Measurements from ENCODE around the gene USP34. TPM values are rescaled to one million over a fixed set of nuclear protein-coding genes. Genes with fewer than 3 reads are reported as not detected.
A peak's percentile ranks its signal among the peaks of the same experiment; 100 is the strongest.
"Not testable (repeated sequence)": the region's sequence is repeated elsewhere in the genome, so short reads cannot be mapped to it uniquely, and the experiment has no call there.

The USP34 gene
- total RNA-seq, 2 donors from 2014 or later: 92.3 to 125 TPM

GRCh38 chr2:61196671-61197070 is 274.2 kb downstream of the USP34 start:
- Mint-ChIP-seq H3K4me3 (no peak overlapping the region), H3K27me3 (no peaks in the 10 kb centered on the region)
- no peak for ATAC-seq

GRCh38 chr2:61194646-61195045 is 276.2 kb downstream of the USP34 start:
- not testable (repeated sequence) for H3K4me3 Mint-ChIP-seq; ATAC-seq; H3K9me3 Mint-ChIP-seq; H3K27me3 Mint-ChIP-seq; DNase-seq (ENCODE audit: low spot score)
- Mint-ChIP-seq H3K27ac (peak overlapping the region; percentile 33 to 49), H3K4me1 (ENCODE audit: low read depth in 2 of 2) (peaks cover 16 to 18% of the 10 kb centered on the region in 2 donors), H3K36me3 (peaks cover 13% of the 10 kb centered on the region)

More at GRCh38 chr2:61196671-61197070, 274.2 kb downstream of the USP34 start:
- peak overlapping the region in 1 of 2 donors; percentile 37 for H3K27ac Mint-ChIP-seq
- H3K36me3 Mint-ChIP-seq: peaks cover 1% of the 10 kb centered on the region
- no peaks in the 10 kb centered on the region for H3K9me3 Mint-ChIP-seq
- DNase-seq (ENCODE audit: low spot score): no peak
- peaks cover 11 to 12% of the 10 kb centered on the region in 2 donors for H3K4me1 Mint-ChIP-seq (ENCODE audit: low read depth in 2 of 2)

GRCh38 chr2:61193670-61194561 is 277.0 kb downstream of the USP34 start:
- ATAC-seq (peak; percentile 89 to 90), DNase-seq (ENCODE audit: low spot score) (no peak)
- Mint-ChIP-seq H3K4me3 (peak overlapping the region; percentile 5), H3K4me1 (ENCODE audit: low read depth in 2 of 2) (peaks cover 16 to 19% of the 10 kb centered on the region in 2 donors), H3K9me3 (no peaks in the 10 kb centered on the region), H3K36me3 (peaks cover 13% of the 10 kb centered on the region), H3K27me3 (no peaks in the 10 kb centered on the region), H3K27ac (peak overlapping the region; percentile 33 to 49)

GRCh38 chr2:61187085-61187484 is 283.8 kb downstream of the USP34 start:
- Mint-ChIP-seq H3K4me3 (no peak overlapping the region), H3K4me1 (ENCODE audit: low read depth in 2 of 2) (peaks cover 29 to 35% of the 10 kb centered on the region in 2 donors), H3K27me3 (no peaks in the 10 kb centered on the region), H3K9me3 (no peaks in the 10 kb centered on the region), H3K36me3 (peaks cover 67% of the 10 kb centered on the region), H3K27ac (no peak overlapping the region)
- no peak for ATAC-seq
- DNase-seq (ENCODE audit: low spot score): no peak

GRCh38 chr2:61185231-61185728 is 285.6 kb downstream of the USP34 start:
- ATAC-seq (no peak), DNase-seq (ENCODE audit: low spot score) (no peak)

GRCh38 chr2:61184263-61184662 is 286.6 kb downstream of the USP34 start:
- Mint-ChIP-seq H3K36me3 (peaks cover 71% of the 10 kb centered on the region), H3K9me3 (no peaks in the 10 kb centered on the region), H3K27ac (no peak overlapping the region), H3K4me1 (ENCODE audit: low read depth in 2 of 2) (peaks cover 42 to 55% of the 10 kb centered on the region in 2 donors), H3K27me3 (no peaks in the 10 kb centered on the region), H3K4me3 (no peak overlapping the region)
- DNase-seq (ENCODE audit: low spot score): no peak
- ATAC-seq: no peak

More at GRCh38 chr2:61185231-61185728, 285.6 kb downstream of the USP34 start:
- H3K27ac Mint-ChIP-seq: peak overlapping the region; percentile 12 to 19
- peaks cover 66% of the 10 kb centered on the region for H3K36me3 Mint-ChIP-seq
- H3K27me3 Mint-ChIP-seq: no peaks in the 10 kb centered on the region
- no peaks in the 10 kb centered on the region for H3K9me3 Mint-ChIP-seq
- no peak overlapping the region for H3K4me3 Mint-ChIP-seq
- H3K4me1 Mint-ChIP-seq (ENCODE audit: low read depth in 2 of 2): peaks cover 37 to 45% of the 10 kb centered on the region in 2 donors

GRCh38 chr2:61183795-61184194 is 287.1 kb downstream of the USP34 start:
- no peak overlapping the region for H3K4me3 Mint-ChIP-seq
- H3K4me1 Mint-ChIP-seq (ENCODE audit: low read depth in 2 of 2): peaks cover 47 to 60% of the 10 kb centered on the region in 2 donors
- no peaks in the 10 kb centered on the region for H3K9me3 Mint-ChIP-seq
- no peak overlapping the region for H3K27ac Mint-ChIP-seq
- no peak for ATAC-seq
- H3K27me3 Mint-ChIP-seq: no peaks in the 10 kb centered on the region
- DNase-seq (ENCODE audit: low spot score): no peak
- peaks cover 70% of the 10 kb centered on the region for H3K36me3 Mint-ChIP-seq

GRCh38 chr2:61182059-61182383 is 288.9 kb downstream of the USP34 start:
- Mint-ChIP-seq H3K4me3 (peak overlapping the region; percentile 79), H3K27me3 (no peaks in the 10 kb centered on the region), H3K9me3 (no peaks in the 10 kb centered on the region), H3K36me3 (peaks cover 57% of the 10 kb centered on the region), H3K4me1 (ENCODE audit: low read depth in 2 of 2) (peaks cover 54 to 67% of the 10 kb centered on the region in 2 donors), H3K27ac (peak overlapping the region; percentile 73 to 76)
- ATAC-seq (no peak), DNase-seq (ENCODE audit: low spot score) (no peak)

- no peak for ATAC-seq
- peaks cover 53% of the 10 kb centered on the region for H3K36me3 Mint-ChIP-seq
- no peaks in the 10 kb centered on the region for H3K9me3 Mint-ChIP-seq
- peak overlapping the region; percentile 79 for H3K4me3 Mint-ChIP-seq
- H3K4me1 Mint-ChIP-seq (ENCODE audit: low read depth in 2 of 2): peaks cover 57 to 69% of the 10 kb centered on the region in 2 donors
- peak overlapping the region; percentile 73 to 76 for H3K27ac Mint-ChIP-seq
- no peaks in the 10 kb centered on the region for H3K27me3 Mint-ChIP-seq
- no peak for DNase-seq (ENCODE audit: low spot score)
Measured at GRCh38 chr2:61181382-61182058, 289.4 kb downstream of the USP34 start.

- Mint-ChIP-seq H3K9me3 (no peaks in the 10 kb centered on the region), H3K4me1 (ENCODE audit: low read depth in 2 of 2) (peaks cover 61 to 73% of the 10 kb centered on the region in 2 donors), H3K27me3 (no peaks in the 10 kb centered on the region), H3K4me3 (peak overlapping the region; percentile 79), H3K36me3 (peaks cover 45% of the 10 kb centered on the region), H3K27ac (peak overlapping the region; percentile 73 to 76)
- ATAC-seq: no peak
- no peak for DNase-seq (ENCODE audit: low spot score)
Measured at GRCh38 chr2:61180686-61181085, 290.2 kb downstream of the USP34 start.

GRCh38 chr2:61179701-61180639 is 290.9 kb downstream of the USP34 start:
- peak overlapping the region; percentile 73 to 91 for H3K27ac Mint-ChIP-seq
- no peaks in the 10 kb centered on the region for H3K9me3 Mint-ChIP-seq
- no peaks in the 10 kb centered on the region for H3K27me3 Mint-ChIP-seq
- no peak for ATAC-seq
- H3K36me3 Mint-ChIP-seq: peaks cover 38% of the 10 kb centered on the region
- peak overlapping the region; percentile 79 for H3K4me3 Mint-ChIP-seq
- H3K4me1 Mint-ChIP-seq (ENCODE audit: low read depth in 2 of 2): peaks cover 58 to 66% of the 10 kb centered on the region in 2 donors
- DNase-seq (ENCODE audit: low spot score): no peak

GRCh38 chr2:61178603-61179545 is 292.0 kb downstream of the USP34 start:
- no peak for ATAC-seq
- Mint-ChIP-seq H3K4me1 (ENCODE audit: low read depth in 2 of 2) (peaks cover 53 to 60% of the 10 kb centered on the region in 2 donors), H3K9me3 (no peaks in the 10 kb centered on the region), H3K4me3 (peak overlapping the region; percentile 79), H3K27me3 (no peaks in the 10 kb centered on the region), H3K36me3 (peaks cover 29% of the 10 kb centered on the region), H3K27ac (peak overlapping the region; percentile 73 to 91)
- no peak for DNase-seq (ENCODE audit: low spot score)

Data from natural killer cell treated with Interleukin-12 subunit alpha and Interleukin-12 subunit beta and Interleukin-15 and Interleukin-18, amount 100 ng/mL, for 72 hours (primary cell).